ENCODE measurements around the gene LINC00632.

DNA sequence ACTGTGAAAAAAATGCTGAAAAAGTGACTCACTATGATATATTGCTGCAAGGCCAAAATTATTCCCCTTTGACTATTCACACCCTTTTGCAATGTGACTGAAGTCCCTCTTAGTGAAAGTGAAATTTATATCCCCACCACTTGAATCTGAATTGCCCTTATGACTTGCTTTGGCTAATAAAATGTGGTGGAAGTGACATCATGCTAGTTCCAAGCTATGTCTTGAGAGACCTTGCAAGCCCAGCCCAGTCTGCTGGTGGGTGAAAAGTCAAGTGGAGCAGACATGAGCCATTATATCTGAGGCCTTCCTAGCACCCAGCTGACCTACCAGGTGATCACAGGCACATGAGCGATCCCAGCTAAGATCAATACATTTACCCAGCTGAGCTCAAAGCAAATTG, 94.7 kb downstream of the LINC00632 start:
- TF ChIP-seq, protein P1, sequence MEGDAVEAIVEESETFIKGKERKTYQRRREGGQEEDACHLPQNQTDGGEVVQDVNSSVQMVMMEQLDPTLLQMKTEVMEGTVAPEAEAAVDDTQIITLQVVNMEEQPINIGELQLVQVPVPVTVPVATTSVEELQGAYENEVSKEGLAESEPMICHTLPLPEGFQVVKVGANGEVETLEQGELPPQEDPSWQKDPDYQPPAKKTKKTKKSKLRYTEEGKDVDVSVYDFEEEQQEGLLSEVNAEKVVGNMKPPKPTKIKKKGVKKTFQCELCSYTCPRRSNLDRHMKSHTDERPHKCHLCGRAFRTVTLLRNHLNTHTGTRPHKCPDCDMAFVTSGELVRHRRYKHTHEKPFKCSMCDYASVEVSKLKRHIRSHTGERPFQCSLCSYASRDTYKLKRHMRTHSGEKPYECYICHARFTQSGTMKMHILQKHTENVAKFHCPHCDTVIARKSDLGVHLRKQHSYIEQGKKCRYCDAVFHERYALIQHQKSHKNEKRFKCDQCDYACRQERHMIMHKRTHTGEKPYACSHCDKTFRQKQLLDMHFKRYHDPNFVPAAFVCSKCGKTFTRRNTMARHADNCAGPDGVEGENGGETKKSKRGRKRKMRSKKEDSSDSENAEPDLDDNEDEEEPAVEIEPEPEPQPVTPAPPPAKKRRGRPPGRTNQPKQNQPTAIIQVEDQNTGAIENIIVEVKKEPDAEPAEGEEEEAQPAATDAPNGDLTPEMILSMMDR (IDR thresholded peaks at IDR 0.05): no peak
- TF ChIP-seq TAF1 (IDR thresholded peaks at IDR 0.05; ENCODE audit: borderline replicate concordance, low read depth, low read length): no peak
- no peak for TF ChIP-seq REST (IDR thresholded peaks at IDR 0.05; ENCODE audit: low read depth, low read length)
- no peak for TF ChIP-seq GABPA (IDR thresholded peaks at IDR 0.05; ENCODE audit: low read depth)
